PFSK-1 (cell line): ENCODE measurements around the gene MYO9A.

Source experiments
- FOXP2 ChIP-seq: optimal IDR thresholded peaks from 2 replicates; pipeline ENCODE3; 2011; ENCODE audit warnings: borderline replicate concordance, control low read depth, inconsistent platforms; ENCODE audit not compliant: insufficient read depth; ENCODE audit errors: extremely low read length, extremely low read depth
- POLR2AphosphoS5 ChIP-seq: IDR thresholded peaks from 2 replicates; pipeline ENCODE4 v1.6.1; 2012; ENCODE audit warnings: low read depth, mild to moderate bottlenecking, control low read depth, low read length, moderate library complexity
- SIN3A ChIP-seq: IDR thresholded peaks from 2 replicates; pipeline ENCODE4 v1.6.1; 2012; ENCODE audit warnings: mild to moderate bottlenecking, low read length, moderate library complexity, borderline replicate concordance; ENCODE audit not compliant: insufficient read depth
- TAF1 ChIP-seq: IDR thresholded peaks from 2 replicates; pipeline ENCODE4 v1.6.1; 2012; ENCODE audit warnings: low read length, control low read depth, borderline replicate concordance; ENCODE audit not compliant: insufficient read depth
- TF ChIP-seq, protein P1 (sequence below), 2 experiments: IDR thresholded peaks; 2 replicates each; pipeline versions ENCODE4 v1.6.1 to v1.8.0; 2011 to 2012; ENCODE audit warnings: low read depth in 2 of 2, low read length in 2 of 2, control low read depth in 1 of 2, inconsistent platforms in 1 of 2, mild to moderate bottlenecking in 1 of 2, moderate library complexity in 1 of 2; ENCODE audit not compliant: insufficient read depth in 1 of 2

MYO9A gene

DNA sequence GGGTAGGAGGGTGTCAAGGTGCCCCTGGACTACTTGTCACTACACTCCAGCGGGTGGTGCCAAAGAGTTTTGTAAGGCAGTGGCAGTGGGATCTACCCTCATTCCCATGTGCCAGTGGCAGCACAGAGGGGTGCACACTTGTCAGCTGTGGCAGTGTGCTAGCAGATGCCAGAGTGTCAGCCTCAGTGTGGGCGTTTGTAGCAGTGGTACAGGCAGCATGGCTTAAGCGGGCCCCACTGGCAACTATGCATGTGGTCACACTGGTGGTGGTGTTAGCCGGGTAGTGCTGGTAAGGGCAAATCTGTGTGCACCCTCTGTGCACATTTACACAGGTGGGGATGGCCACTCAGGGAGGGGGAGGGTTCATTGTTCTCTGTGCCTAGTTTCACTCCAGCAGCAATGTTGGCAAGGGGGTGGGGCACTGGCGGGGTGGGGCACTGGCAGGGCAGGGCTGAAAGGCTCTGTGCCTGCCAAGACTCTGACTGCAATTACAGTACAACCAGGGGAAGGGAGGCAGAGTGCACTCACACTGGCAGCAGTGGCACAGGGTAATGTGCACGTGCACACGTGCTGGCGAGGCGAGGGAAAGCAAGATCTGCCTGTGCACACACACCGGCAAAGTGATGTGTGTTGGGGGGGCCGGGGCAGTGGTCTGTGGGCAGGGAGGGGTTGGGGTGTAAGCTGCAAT lies 31.8 kb downstream of the MYO9A start:
- TF ChIP-seq POLR2AphosphoS5 (no peak), FOXP2 (no peak), SIN3A (no peak), TAF1 (no peak)
- TF ChIP-seq, protein P1, sequence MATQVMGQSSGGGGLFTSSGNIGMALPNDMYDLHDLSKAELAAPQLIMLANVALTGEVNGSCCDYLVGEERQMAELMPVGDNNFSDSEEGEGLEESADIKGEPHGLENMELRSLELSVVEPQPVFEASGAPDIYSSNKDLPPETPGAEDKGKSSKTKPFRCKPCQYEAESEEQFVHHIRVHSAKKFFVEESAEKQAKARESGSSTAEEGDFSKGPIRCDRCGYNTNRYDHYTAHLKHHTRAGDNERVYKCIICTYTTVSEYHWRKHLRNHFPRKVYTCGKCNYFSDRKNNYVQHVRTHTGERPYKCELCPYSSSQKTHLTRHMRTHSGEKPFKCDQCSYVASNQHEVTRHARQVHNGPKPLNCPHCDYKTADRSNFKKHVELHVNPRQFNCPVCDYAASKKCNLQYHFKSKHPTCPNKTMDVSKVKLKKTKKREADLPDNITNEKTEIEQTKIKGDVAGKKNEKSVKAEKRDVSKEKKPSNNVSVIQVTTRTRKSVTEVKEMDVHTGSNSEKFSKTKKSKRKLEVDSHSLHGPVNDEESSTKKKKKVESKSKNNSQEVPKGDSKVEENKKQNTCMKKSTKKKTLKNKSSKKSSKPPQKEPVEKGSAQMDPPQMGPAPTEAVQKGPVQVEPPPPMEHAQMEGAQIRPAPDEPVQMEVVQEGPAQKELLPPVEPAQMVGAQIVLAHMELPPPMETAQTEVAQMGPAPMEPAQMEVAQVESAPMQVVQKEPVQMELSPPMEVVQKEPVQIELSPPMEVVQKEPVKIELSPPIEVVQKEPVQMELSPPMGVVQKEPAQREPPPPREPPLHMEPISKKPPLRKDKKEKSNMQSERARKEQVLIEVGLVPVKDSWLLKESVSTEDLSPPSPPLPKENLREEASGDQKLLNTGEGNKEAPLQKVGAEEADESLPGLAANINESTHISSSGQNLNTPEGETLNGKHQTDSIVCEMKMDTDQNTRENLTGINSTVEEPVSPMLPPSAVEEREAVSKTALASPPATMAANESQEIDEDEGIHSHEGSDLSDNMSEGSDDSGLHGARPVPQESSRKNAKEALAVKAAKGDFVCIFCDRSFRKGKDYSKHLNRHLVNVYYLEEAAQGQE (IDR thresholded peaks at IDR 0.05; ENCODE audit: insufficient read depth in 1 of 2, low read depth in 2 of 2, low read length in 2 of 2), result no peak

- TF ChIP-seq, protein P1 (IDR thresholded peaks at IDR 0.05; ENCODE audit: insufficient read depth in 1 of 2, low read depth in 2 of 2, low read length in 2 of 2), result no peak
Measured at GRCh38 chr15:72082176-72082575, 35.8 kb downstream of the MYO9A start.

DNA sequence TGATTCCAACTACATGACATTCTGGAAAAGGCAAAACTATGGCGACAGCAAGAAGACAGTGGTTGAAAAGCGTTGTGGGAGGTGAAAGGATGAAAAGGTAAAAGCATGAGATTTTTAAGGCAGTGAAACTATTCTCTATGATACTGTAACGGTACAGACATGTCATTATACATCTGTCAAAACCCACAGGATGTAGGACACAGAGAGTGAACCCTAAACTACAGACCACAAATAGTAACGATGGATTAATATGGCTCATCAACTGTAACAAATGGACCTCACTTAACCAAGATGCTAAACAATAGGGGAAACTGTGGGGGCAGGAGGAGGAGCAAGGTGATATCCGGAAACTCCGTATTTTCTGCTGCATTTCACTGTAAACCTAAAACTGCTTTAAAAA lies 39.1 kb downstream of the MYO9A start:
- TF ChIP-seq SIN3A (no peak), TAF1 (no peak), FOXP2 (no peak), POLR2AphosphoS5 (no peak)
- TF ChIP-seq, protein P1 (IDR thresholded peaks at IDR 0.05; ENCODE audit: insufficient read depth in 1 of 2, low read depth in 2 of 2, low read length in 2 of 2), result no peak

DNA sequence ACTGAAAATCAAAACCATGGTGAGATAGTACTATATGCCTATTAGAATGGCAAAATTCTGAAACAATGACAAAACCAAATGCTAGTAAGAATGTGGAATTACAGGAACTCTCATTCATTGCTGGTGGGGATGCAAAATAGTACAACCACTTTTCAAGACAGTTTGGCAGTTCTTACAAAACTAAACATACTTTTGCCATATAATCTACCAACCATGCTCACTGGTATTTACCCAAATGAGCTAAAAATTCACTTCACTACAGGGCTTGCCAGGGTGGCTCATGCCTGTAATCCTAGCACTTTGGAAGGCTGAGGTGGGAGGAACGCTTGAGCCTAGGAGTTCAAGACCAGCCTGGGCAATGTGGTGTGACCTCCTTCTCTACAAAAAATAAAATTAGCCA lies 40.0 kb downstream of the MYO9A start:
- TF ChIP-seq FOXP2 (no peak), POLR2AphosphoS5 (no peak)
- TF ChIP-seq, protein P1 (IDR thresholded peaks at IDR 0.05; ENCODE audit: insufficient read depth in 1 of 2, low read depth in 2 of 2, low read length in 2 of 2), result no peak

GRCh38 chr15:72074335-72075060 lies 43.5 kb downstream of the MYO9A start:
- TF ChIP-seq FOXP2 (no peak), SIN3A (no peak)
